ENCODE data around the gene TLR2.

TLR2 gene, protein sequence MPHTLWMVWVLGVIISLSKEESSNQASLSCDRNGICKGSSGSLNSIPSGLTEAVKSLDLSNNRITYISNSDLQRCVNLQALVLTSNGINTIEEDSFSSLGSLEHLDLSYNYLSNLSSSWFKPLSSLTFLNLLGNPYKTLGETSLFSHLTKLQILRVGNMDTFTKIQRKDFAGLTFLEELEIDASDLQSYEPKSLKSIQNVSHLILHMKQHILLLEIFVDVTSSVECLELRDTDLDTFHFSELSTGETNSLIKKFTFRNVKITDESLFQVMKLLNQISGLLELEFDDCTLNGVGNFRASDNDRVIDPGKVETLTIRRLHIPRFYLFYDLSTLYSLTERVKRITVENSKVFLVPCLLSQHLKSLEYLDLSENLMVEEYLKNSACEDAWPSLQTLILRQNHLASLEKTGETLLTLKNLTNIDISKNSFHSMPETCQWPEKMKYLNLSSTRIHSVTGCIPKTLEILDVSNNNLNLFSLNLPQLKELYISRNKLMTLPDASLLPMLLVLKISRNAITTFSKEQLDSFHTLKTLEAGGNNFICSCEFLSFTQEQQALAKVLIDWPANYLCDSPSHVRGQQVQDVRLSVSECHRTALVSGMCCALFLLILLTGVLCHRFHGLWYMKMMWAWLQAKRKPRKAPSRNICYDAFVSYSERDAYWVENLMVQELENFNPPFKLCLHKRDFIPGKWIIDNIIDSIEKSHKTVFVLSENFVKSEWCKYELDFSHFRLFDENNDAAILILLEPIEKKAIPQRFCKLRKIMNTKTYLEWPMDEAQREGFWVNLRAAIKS

DNA sequence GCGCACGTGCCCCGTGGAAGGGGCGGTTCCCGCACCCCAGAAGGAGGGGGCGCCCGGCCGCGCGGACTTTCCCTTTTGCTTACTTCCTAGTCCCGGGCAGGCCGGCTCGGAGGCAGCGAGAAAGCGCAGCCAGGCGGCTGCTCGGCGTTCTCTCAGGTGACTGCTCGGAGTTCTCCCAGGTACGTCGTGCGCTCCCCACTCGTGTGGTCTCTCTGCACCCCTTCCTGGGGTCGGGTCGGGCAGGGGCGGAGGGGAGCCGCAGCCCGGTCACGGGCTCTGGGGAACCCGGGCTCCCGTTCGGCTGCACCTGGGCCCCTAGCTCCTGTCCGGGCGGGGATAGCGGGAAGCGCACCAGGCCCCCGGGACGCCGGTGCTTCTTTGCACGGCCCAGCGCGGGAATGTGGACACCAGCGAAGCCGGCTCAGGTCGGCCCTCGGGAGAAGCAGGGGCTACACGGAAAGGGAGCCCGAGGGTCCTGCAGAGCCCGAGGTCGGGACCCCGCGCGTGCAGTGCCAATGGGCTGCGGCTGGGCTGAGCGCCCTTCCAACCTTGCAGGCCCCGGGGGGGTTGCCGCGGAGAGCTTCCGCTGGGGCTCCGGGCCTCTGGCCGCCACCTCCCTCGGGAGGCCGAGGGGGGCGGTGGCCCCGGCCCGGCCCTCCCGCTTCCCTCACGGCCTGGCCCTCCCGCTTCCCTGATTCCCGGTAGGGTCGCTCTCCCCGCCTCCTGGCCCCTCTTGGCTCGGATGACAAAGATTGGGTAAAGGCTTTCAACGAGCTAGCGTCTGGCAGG lies at the start of gene TLR2:
Gene TLR2 (plus strand): TSS at position 99 of the 789 bp plus-strand sequence. CDS start 18,628 bp downstream, outside the sequence.
- peak; percentile 25 to 51 for DNase-seq (ENCODE audit: low read depth in 2 of 2)

DNA sequence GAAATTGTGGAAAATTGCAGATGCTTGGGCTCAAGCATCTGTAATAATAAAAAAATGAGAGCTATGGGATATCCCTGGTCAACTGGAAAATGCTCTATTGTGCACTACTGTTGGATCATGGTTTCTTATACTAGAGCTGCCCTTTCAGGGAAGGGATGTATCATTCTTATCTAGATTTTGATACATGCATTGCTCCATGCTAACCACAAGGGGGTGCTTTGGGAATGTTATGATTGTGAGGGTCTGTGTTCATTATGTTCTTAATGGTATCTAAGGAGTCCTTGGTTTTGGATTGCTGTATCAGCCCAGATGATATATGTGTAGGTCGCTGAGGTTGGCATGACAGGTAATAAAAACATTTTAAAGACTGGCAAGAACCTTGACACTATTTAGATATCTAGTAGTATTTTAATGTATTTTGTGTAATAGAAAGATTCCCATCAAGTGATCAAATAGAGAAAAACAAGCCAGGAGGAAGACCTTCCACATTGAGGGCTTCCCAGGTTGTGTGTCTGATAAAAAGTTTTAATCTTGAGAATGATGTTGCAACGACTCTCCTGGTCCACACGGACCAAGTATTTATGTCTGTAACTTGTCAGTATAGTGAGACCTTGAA lies 49.2 kb upstream of the TLR2 start:
- DNase-seq (ENCODE audit: low read depth in 2 of 2): no peak

DNA sequence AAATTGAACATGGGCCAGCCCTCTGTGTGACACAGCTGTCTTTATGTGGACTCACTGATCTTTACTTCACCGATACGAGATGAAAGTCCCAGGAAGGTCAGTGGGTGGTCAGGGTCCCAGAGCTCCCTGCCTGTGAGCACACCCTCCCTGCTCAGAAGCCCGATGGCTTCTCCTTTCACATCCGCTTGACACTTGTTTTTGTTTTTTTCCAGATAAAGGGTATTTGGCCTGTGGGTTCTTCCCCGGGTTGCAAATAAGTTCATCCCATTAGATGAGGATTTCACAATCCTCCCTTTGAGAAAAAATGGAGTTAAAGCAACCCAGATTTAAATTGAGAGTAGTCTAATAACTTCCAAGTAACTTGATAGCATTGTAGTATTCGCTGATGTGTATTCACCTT lies 48.2 kb upstream of the TLR2 start:
- no peak for DNase-seq (ENCODE audit: low read depth in 2 of 2)

GRCh38 chr4:153637201-153637600 lies 46.9 kb upstream of the TLR2 start:
- DNase-seq (ENCODE audit: low read depth in 2 of 2): no peak

- no peak for DNase-seq (ENCODE audit: low read depth in 2 of 2)
Observed at GRCh38 chr4:153638011-153638410, 46.1 kb upstream of the TLR2 start.

GRCh38 chr4:153638999-153639398 lies 45.1 kb upstream of the TLR2 start:
- no peak for DNase-seq (ENCODE audit: low read depth in 2 of 2)

DNA sequence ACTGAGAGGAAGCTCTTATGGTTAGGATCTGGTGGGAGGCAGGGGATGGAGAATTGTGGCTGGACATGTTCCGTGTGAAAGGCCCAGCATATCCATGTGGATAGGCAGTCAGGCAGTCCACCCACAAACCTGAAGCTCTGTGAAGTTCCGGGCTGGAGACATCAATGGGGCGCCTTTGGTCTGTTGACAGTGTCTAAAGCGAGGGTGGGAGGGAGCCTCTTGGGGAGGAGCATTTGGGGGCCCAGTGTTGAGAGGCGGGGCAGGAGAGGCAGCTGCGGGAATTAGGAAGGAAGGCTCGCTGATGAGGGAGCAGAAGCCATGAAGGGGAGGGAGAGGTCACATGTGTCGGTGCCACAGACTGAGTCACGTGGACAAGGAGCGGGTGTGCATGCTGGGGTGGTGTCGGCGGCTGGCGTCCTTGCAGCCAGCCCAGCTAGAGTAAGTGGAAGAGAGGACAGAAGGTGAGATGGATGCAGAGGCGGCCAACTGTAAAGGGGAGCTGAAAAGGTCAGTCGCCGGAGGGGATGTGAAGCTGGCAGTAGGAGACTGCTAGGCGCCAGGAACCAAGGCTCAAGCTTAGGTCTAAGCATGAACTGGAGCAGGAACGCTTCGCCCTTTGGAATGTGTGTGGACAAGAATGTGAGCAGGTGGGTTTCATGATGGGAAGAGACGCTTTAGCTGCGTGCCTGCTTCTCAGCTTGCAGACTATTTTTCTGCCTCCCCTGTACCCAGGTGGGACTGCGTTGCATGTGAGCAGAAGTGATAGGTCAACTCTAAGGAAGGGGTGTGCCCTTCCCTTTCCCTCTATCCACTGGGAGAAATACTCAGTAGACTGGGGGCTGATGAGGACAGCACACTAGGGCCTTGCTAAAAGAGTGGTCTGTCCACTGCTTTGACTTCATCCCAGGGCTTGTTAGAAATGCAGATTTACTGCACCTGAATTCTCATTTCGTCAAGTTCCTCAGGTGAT lies 44.0 kb upstream of the TLR2 start:
- DNase-seq (ENCODE audit: low read depth in 2 of 2): no peak

DNA sequence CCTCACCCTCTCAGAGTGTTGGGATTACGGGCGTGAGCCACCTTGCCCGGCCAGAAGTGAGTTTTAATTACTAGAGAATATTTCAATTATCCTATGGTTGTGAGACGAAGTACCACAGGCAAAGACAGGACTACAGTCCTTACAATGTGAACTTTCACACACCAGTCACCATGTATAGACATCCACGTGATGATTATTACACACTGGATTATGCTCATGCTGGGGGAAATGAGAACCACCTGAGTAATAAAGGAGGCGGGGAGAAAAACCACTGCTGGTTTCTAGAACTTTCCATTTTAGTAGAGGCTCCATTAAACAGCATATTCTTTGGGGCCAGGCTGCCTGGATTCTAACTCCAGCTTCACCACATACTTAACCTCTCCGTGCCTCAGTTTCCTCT lies 42.5 kb upstream of the TLR2 start:
- no peak for DNase-seq (ENCODE audit: low read depth in 2 of 2)

DNA sequence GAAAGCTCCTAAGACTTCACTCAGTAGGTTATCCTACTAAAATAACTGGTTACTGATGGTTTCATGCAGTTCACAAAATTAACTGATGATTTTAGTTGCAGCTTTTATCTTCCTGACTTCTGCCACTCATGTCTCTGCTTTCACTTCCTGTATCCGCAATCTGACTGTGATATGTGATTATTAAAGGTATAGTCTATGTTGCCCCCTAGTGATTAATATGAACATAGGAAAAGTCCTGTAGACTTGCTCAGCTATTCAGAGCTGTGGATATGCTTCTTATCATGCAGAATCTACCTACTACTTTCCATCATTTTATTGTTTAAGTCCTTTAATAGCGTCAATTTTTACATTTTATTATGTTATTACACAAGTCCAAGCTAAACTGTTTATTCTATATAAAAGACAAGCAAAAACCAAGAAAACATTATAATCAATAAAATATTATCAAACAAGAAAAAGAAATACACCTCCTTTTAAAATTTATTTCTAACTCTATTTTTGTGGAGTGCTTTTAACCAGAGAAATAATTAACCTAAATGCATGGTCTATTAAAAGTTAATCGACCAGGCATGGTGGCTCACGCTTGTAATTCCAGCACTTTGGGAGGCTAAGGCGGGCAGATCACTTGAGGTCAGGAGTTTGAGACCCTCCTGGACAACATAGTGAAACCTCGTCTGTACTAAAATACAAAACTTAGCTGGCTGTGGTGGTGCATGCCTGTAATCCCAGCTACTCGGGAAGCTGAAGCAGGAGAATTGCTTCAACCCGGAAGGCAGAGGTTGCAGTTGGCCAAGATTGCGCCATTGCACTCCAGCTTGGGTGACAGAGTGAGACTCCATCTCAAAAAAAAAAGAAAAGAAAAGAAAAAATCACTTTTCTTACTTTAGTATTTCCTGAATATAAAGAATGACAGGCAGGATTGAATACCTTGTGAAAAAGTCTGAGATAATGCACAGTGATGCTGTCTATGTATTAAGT lies 40.4 kb upstream of the TLR2 start:
- DNase-seq (ENCODE audit: low read depth in 2 of 2): no peak

GRCh38 chr4:153645183-153645582 lies 38.9 kb upstream of the TLR2 start:
- DNase-seq (ENCODE audit: low read depth in 2 of 2): no peak

GRCh38 chr4:153646261-153646660 lies 37.8 kb upstream of the TLR2 start:
- no peak for DNase-seq (ENCODE audit: low read depth in 2 of 2)

DNA sequence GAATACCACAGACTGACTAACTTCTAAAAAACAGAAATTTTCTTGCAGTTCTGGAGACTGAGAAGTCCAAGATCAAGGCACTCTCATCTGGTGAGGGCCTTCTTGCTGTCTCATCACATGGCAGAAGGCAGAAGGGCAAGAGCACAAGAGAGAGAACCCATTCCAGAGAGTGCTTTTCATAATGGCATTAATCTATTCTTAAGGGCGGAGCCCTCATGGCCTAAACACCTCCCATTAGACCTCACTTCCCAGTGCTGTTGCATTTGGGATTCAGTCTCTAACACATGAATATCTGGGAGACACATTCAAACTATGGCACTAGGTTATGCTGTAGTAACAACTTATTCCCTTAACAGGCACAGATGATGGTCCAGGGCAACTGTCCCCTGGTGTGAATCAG lies 37.1 kb upstream of the TLR2 start:
- DNase-seq (ENCODE audit: low read depth in 2 of 2): no peak

DNA sequence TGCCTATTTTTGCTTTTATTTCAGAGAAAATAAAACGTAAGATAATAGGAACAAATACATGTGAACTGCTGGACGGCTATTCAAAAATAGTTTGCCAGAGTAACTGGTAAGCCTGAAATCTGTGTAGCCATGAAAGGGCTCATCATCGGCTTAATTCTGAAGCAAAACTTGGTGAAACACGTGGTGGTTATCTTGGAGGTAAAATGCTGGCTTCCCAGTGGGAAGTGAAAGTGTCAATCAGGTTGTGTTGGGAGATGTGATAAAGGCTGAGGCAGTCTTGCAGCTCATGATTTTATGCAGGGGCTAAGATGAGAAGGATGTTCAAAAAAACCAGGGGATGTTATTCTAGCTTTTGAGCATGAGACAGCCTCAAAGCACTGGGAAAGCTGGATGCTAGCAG lies 36.1 kb upstream of the TLR2 start:
- no peak for DNase-seq (ENCODE audit: low read depth in 2 of 2)

- DNase-seq (ENCODE audit: low read depth in 2 of 2): no peak
Observed at GRCh38 chr4:153649572-153649991, 34.5 kb upstream of the TLR2 start.

DNA sequence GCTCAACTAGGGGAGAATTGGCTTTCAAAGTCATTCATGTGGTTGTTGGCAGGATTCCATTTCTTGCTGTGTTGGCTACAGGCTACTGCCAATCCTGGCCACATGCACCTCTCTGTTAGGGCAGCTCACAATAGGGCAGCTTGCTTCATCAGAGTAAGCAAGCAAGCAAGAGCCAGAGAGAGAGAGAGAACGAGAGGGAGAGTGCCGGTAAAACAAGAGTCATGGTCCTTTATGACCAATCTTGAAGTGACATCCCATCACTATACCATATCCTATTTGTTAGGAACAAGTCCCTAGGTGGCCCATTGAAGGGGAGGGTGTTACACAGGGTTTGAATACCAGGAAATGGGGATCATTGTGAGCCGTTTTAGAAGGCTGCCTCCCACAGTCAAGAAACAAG lies 33.0 kb upstream of the TLR2 start:
- DNase-seq (ENCODE audit: low read depth in 2 of 2): no peak

DNA sequence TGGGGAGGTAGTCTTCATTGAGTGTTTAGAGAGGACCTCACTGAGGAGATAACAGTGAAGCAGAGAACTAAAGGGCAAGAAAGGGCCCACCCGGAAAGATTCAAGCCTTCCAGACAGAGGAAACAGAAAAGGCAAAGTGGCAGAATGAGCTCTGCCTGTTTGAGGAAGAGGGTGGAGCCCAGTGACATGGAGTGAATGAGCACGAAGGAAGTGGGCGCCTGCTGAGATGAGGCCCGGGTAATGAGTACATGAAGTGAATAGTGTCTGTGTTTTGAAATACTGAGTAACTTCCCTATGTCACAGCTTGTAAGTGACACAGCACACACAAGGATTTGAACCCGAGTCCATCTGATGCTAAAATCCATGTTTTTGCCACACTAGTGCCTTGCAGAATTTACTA lies 32.5 kb upstream of the TLR2 start:
- DNase-seq (ENCODE audit: low read depth in 2 of 2): peak; percentile 32 to 34

DNA sequence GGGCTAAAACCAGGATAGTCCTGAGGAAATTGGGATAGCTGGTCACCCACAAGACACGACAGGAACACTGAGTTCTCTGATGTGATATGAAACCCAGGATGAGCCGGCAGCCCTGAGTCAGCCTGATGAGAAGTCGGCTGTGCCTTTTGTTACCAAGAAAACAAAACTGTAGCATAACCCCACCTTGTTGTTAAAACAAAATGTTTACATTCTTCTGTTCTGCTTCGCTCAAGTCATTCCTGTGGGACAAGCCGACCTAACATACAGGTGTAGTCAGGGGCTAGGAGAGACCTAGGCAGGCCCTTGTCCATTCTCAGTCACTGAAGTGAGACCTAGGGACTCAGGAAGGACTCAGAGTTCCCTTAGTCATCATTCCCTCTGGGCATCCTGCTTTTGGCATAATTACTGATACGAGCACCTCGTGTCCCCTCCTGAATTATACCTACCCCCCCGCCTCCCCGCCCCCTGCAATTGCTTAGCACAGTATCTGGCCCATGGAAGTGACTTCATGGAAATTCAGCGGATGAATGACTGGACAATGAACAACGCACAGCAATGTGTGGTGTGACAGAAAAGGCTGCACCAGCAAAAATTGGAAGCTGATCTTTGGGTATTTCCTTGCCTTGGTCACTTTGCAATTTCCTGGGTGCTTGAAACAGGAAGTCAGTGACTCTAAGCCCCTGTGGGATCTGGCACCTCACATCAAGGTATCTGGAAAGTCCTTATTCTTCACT lies 31.9 kb upstream of the TLR2 start:
- no peak for DNase-seq (ENCODE audit: low read depth in 2 of 2)

DNA sequence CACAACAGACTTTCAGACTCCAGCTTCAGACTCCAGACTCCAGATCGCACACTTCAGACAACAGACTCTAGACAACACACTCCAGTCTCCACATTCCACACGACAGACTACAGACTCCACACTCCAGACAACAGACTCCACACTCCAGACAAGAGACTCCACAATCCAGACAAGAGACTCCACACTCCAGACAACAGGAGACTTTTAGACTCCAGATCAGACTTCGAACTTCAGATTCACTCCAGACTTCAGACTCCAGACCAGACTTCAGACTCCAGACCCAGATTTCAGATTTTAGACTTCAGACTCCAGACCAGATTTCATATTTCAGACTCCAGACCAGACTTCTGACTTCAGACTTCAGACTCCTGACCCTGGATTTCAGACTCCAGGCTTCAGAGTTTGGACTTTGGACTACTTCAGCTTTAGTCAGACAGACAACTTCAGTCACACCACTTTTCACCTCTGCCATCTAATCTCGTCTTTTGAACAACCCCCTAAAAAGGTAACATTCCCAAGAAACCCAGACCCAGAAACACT lies 29.0 kb upstream of the TLR2 start:
- DNase-seq (ENCODE audit: low read depth in 2 of 2): no peak

All from stimulated activated CD8-positive, alpha-beta memory T cell treated with anti-CD3 and anti-CD28 coated beads, Interleukin-15, amount 100 ng/mL, for 48 hours (primary cell).